H7 (cell line): ENCODE measurements around the gene NUDT14. TPM values are rescaled to one million over a fixed set of nuclear protein-coding genes. Genes with fewer than 3 reads are reported as not detected.

ENCODE experiments used
- DNase-seq: peaks from one replicate; pipeline ENCODE4 v3.0.0; 2012
- H3K27me3 ChIP-seq: 2 replicates; pipeline ENCODE4 v1.6.0; 2011; ENCODE audit warnings: mild to moderate bottlenecking, low read length; ENCODE audit not compliant: control insufficient read depth, insufficient read depth
- H3K36me3 ChIP-seq: replicated peaks from 2 replicates; pipeline ENCODE4 v1.5.1; 2011; ENCODE audit warnings: low read length; ENCODE audit not compliant: control insufficient read depth, insufficient read depth
- H3K4me3 ChIP-seq: 2 replicates; pipeline ENCODE4 v1.5.1; 2011; ENCODE audit warnings: low read depth, mild to moderate bottlenecking, control low read depth, low read length, moderate library complexity; ENCODE audit not compliant: insufficient read depth
- total RNA-seq: library from RNA; depleted of rRNA; stranded (reverse); fragments of >200 nt; shearing (Covaris generic); gene quantifications from 2 replicates; pipeline ENCODE4 v1.2.3, GENCODE V29; 2014

The NUDT14 gene
- total RNA-seq, 1 experiment from 2014 or later, result 33.6 TPM

GRCh38 chr14:105217774-105218173, 36.7 kb upstream of the NUDT14 start:
- Histone ChIP-seq H3K27me3 (no peaks in the 10 kb centered on the region), H3K36me3 (no peaks in the 10 kb centered on the region; the same call in 1 of the 2 replicates), H3K4me3 (no peak overlapping the region)
- DNase-seq, result no peak

- H3K36me3 ChIP-seq, result no peaks in the 10 kb centered on the region; the same call in 1 of the 2 replicates
- no peak for DNase-seq
- H3K4me3 ChIP-seq, result no peak overlapping the region
- H3K27me3 ChIP-seq, result no peaks in the 10 kb centered on the region
Measured at GRCh38 chr14:105216490-105217247, 35.6 kb upstream of the NUDT14 start.

GRCh38 chr14:105215602-105216001, 34.5 kb upstream of the NUDT14 start:
- DNase-seq, result no peak
- Histone ChIP-seq H3K4me3 (no peak overlapping the region), H3K36me3 (no peaks in the 10 kb centered on the region; the same call in 1 of the 2 replicates), H3K27me3 (no peaks in the 10 kb centered on the region)

GRCh38 chr14:105214324-105214915, 33.3 kb upstream of the NUDT14 start:
- H3K4me3 ChIP-seq, result no peak overlapping the region
- no peak for DNase-seq
- H3K36me3 ChIP-seq, result no peaks in the 10 kb centered on the region; the same call in 1 of the 2 replicates
- no peaks in the 10 kb centered on the region for H3K27me3 ChIP-seq

- H3K27me3 ChIP-seq, result no peaks in the 10 kb centered on the region
- H3K36me3 ChIP-seq, result no peaks in the 10 kb centered on the region; the same call in 1 of the 2 replicates
- no peak overlapping the region for H3K4me3 ChIP-seq
- no peak for DNase-seq
Measured at GRCh38 chr14:105213361-105213760, 32.2 kb upstream of the NUDT14 start.

DNA sequence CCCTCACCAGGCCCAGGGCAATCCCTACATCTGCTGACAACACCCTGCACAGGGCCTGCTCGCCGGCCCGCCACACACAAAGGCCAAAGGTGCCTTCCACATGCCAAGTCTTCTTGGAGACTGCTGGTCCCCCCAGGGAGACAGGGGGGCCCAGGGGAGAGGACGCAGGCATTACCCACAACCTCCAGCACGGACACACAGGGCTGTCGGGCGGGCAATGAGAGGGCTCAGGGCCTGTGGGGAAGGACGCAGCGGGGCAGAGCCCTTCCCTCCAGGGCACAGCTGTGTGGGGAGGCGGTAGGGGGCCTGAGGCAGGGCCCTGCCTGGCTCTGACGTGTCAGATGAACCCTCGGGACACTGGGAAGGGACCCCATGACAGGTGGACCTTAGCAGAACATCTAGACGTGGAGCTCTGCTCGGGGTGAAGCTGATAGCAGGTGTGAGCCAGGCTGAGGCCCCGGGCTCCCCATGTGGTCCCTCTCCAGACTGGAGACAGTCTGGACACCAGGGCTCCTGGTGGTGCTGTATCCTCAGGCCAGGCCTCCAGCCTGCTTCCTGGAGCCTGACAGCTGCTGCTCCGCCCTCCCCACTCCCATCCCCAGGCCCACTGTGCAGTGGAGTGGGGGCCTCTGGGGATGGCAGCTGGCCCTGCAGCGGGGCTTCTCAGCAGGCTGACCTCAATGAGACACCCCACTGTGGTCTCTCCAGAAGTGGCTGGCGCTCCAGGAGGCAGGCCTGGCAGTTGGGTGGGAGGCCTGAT, 31.6 kb upstream of the NUDT14 start:
- DNase-seq, result no peak
- H3K36me3 ChIP-seq, result no peaks in the 10 kb centered on the region; the same call in 1 of the 2 replicates
- H3K4me3 ChIP-seq, result no peak overlapping the region
- no peaks in the 10 kb centered on the region for H3K27me3 ChIP-seq

DNA sequence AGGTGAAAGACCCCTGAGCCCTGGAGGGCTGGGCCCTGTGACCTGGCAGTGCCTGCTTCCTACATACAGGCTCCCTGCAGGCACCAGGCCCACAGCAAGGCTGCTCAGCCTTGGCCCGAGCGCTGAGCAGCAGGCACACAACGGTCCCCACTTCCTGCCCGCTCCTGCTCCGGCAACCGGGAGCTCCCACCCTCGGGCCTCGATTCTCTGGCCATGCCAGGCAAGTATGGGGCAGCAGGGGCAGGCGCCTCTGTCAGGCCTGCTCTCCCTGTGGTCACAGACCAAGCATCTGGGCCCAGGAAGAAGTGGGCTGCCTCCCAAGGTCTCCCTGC, 30.6 kb upstream of the NUDT14 start:
- no peaks in the 10 kb centered on the region; the same call in 1 of the 2 replicates for H3K36me3 ChIP-seq
- DNase-seq, result no peak
- H3K27me3 ChIP-seq, result no peaks in the 10 kb centered on the region
- H3K4me3 ChIP-seq, result no peak overlapping the region

- Histone ChIP-seq H3K36me3 (no peaks in the 10 kb centered on the region; the same call in 1 of the 2 replicates), H3K4me3 (no peak overlapping the region), H3K27me3 (no peaks in the 10 kb centered on the region)
- DNase-seq, result no peak
Measured at GRCh38 chr14:105211086-105211757, 30.1 kb upstream of the NUDT14 start.

- Histone ChIP-seq H3K36me3 (no peaks in the 10 kb centered on the region; the same call in 1 of the 2 replicates), H3K27me3 (no peaks in the 10 kb centered on the region), H3K4me3 (no peak overlapping the region)
- no peak for DNase-seq
Measured at GRCh38 chr14:105210266-105211025, 29.3 kb upstream of the NUDT14 start.

DNA sequence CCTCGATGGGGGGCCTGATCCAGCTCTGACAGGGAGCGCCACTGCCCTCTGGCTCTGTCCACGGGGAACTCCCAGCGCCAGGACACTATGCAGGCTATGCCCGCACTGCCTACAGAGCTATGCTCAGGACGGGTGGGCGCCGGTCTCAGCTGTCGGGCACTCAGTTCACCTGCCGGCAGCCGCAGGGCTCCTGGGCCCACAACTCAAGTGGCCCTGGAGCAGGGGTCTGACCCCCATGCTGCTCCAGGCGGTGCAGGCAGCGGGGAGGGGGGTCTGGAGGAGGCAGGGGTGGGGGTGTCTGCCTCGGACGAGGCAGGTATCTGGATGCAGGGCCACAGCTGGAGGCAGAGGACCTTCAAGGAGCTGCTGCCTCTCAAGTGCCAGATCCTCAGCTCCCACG, 28.5 kb upstream of the NUDT14 start:
- Histone ChIP-seq H3K4me3 (no peak overlapping the region), H3K27me3 (no peaks in the 10 kb centered on the region), H3K36me3 (no peaks in the 10 kb centered on the region; the same call in 1 of the 2 replicates)
- DNase-seq, result no peak

DNA sequence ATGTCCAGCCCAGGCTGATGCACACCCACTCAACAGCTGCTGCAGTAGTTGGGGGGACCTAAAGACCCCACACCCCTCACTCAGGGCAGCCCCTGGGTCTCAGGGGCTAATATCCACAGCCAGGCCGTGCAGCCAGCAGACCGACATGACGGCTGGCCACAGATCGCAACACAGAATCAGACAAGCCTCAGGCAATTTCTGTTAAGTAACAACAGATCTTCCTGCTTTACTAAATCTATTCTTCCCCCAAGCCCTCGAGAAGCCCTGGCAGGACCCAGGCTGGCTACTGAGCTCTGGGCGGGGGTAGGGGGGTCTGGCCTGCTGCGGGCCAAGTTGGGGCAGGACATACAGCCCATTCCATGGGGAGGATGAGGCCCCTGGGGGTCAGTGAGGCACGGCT, 28.0 kb upstream of the NUDT14 start:
- Histone ChIP-seq H3K4me3 (no peak overlapping the region), H3K27me3 (no peaks in the 10 kb centered on the region), H3K36me3 (no peaks in the 10 kb centered on the region; the same call in 1 of the 2 replicates)
- DNase-seq, result no peak

DNA sequence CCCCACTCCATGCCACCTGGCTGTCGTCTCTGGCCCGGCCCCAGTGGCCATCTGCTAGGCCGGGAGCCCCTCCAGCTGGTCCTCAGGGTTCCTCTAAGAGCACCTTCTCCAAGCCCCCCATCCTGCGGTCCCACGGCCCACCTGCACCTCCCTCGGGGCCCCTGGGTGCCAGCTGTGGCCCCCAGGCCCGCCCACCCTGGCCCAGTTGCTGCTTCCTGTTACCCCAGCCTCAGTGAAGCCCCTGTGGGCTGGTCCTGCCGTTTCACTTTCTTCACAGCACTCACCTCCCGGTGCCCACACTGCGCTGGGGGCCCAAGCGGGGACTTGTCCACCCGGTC, 27.6 kb upstream of the NUDT14 start:
- no peaks in the 10 kb centered on the region for H3K27me3 ChIP-seq
- no peaks in the 10 kb centered on the region; the same call in 1 of the 2 replicates for H3K36me3 ChIP-seq
- H3K4me3 ChIP-seq, result no peak overlapping the region
- no peak for DNase-seq

- H3K4me3 ChIP-seq, result no peak overlapping the region
- DNase-seq, result peak; percentile 79
- peaks cover 1% of the 10 kb centered on the region; the same call in 1 of the 2 replicates for H3K27me3 ChIP-seq
- H3K36me3 ChIP-seq, result no peaks in the 10 kb centered on the region; the same call in 1 of the 2 replicates
Measured at GRCh38 chr14:105207996-105208737, 27.1 kb upstream of the NUDT14 start.
